IPS DF 4.7 (cell line): ENCODE results near the gene ORAI2.
"Not testable (repeated sequence)": the region's sequence is repeated elsewhere in the genome, so short reads cannot be mapped to it uniquely, and the experiment has no call there.

Experiments
- DNase-seq: peaks from one replicate; pipeline ENCODE4 v3.0.0-alpha.2; 2013; ENCODE audit warnings: low spot score; ENCODE audit errors: extremely low read depth

ORAI2 gene

DNA sequence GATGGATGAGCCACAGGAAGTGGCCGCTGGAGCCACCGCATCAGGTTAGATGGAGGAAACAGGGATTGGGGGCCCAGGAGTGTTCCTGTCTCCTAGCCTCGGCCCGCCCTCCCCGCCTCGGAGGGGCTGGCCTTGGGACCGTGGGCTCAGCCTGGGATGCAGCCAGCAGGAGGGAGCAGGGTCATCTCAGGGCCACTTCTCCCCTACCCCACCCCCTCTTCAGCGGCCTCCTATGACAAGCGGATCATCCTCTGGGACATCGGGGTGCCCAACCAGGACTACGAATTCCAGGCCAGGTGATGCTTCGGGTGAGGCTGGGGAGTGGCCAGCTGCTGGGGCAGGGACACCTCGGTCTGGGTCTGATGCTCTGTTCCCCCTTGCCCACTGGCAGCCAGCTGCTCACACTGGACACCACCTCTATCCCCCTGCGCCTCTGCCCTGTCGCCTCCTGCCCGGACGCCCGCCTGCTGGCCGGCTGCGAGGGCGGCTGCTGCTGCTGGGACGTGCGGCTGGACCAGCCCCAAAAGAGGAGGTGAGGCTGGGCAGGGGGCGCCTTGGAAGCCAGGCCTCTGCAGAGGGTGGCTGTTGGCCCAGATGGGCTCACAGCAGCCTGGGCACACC is 36.1 kb downstream of the ORAI2 start:
- DNase-seq: no peak

GRCh38 chr7:102469972-102470825 is 36.8 kb downstream of the ORAI2 start:
- DNase-seq: no peak

- DNase-seq: no peak
Observed at GRCh38 chr7:102471791-102472125, 38.4 kb downstream of the ORAI2 start.

DNA sequence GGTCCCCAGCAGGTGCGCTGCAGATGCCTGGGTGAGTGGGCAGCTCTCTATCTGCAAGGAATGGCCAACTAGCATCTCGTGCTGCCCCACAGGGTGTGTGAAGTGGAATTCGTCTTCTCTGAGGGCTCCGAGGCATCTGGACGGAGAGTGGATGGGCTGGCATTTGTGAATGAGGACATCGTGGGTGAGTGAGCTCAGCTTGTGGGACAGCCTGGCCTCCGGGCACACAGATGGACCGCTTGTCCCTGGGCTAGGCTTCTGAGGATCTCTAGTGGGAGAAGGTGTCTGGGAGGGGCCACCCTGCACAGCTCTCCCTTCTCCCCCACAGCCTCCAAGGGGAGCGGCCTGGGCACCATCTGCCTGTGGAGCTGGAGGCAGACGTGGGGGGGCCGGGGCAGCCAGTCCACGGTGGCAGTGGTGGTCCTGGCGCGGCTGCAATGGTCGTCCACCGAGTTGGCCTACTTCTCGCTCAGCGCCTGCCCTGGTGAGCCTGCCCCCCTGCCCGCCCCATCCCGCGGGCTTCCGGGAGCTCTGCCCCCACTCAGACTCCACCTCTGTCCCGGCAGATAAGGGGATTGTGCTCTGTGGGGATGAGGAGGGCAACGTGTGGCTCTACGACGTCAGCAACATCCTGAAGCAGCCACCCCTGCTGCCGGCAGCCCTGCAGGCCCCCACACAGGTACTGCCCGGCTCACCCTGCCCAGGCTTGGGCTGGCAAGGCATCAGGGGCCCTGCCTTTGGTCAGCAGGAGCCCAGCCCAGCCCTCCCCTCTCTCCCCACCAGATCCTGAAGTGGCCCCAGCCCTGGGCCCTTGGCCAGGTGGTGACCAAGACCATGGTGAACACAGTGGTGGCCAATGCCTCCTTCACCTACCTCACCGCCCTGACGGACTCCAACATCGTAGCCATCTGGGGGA is 39.0 kb downstream of the ORAI2 start:
- DNase-seq: no peak

GRCh38 chr7:102473271-102473991 is 40.1 kb downstream of the ORAI2 start:
- no peak for DNase-seq

- not testable (repeated sequence) for DNase-seq
Observed at GRCh38 chr7:102474116-102474515, 40.7 kb downstream of the ORAI2 start.

DNA sequence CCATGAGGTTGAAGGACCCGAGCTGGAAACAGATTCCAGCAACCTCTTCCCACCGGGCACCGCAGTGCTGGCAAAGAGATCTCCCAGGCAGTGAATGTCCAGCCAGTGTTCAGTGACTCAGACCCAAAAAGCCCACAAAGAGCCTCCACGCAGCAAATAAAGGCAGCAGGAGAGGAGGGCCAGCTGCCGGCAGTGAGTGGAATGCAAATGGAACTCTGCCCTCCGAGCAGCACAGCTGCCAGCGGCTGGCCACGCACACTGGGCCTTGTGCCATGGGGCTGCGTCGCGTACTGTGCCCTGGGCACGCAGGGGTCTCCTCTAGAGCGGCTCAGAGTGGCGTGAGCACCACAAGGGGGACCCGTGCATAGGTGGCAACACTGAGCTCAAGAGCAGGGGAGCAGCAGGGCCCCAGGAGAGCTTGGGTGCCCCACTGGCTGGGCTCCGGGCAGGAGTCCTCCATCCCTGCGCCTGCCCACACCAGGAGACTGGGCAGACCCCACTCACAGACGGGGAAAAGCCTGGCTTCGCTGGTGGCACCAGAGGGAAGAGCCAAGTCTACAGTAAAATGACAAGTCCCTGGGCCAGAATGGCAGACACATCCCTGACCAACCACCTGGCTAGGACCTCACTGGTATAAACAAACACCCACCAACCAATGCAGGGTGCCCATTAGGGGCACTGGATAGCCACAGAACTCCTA is 41.5 kb downstream of the ORAI2 start:
- DNase-seq: not testable (repeated sequence)

DNA sequence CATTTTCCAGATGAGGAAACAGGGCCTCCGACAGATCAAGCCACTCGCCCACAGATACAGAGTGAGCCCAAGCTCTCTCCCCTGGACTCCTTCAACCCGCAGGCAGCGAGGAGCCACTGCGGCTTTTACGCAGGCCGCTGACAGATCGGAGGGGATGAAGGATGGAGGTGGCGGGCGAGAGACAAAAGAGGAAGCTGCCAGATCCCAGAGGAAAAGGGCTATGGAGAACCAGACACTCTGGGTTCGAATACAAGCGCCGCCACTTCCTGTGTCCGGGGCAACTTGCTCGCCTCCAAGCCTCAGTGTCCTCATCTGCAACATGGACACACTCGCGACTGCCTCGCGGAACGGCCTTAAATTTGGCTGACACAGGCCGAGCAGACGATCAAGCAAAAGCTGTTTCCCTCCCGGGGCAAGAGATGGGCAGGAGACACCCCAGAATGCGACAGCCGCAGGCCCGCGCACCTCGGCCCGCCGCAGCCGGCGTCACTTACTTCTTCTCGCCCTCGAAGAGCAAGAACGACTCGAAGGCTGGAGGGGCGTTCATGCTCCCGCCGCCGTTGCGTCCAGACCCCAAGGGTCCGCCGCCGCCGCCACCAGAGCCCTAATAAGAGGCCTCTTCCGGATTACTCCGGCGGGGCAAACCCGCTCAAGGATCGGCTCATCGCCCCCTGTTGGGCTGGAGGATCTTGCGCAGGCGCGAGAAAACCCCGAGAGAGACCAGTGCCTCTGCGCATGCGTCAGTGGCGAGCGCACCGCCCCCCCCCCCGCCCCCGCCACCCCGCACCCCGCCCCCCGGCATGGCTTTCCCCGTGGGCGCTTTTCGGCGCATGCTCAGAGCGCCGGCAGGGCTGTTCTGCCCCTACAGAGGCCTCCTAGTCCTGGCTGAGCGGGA is 45.2 kb downstream of the ORAI2 start, which contains the start of gene POLR2J:
TSS of gene POLR2J (minus strand) at position 609 of the 895 bp plus-strand sequence. CDS start at position 547, 62 bp downstream.
- DNase-seq: not testable (repeated sequence)

DNA sequence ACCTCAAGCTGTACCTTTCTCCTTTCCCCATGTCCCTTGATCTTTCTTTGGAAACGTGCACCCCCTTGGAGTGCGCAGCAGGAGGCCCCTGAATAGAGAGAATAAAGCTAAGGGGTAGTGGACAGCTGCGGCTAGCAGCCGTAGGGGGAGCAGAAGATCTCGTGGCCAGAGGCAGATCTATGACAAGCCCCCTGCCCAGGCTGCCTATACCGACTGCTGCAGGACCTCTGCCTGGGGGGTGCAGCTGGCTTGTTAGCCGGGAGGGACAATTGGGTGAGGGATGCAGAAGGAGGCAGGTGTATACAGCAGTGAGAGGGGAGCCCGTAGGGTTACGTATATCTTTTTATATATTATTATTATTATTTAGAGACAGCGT is 45.8 kb downstream of the ORAI2 start:
- DNase-seq: not testable (repeated sequence)

GRCh38 chr7:102479982-102480637 is 46.7 kb downstream of the ORAI2 start:
- not testable (repeated sequence) for DNase-seq

DNA sequence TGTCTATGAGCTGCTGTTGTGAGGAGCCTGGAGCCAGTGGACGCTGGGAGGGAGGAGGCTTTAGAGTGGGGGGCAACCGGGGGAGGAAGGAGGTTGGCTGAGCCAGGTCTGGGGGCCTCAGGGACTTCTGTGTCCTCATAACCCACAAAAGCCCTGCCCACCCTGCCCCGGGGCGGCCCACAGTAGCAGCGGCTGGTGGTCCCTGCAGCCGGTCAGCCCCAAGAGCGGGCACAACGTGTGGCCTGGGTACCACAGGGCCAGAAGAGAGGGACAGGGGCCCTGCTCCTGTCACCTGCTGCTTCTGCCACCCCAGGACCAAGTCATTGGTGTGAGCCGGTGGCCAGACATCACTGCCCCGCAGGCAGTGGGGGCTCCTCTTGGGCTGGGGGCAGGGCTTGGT is 48.6 kb downstream of the ORAI2 start:
- DNase-seq: not testable (repeated sequence)

GRCh38 chr7:102484317-102484716 is 50.9 kb downstream of the ORAI2 start:
- not testable (repeated sequence) for DNase-seq

DNA sequence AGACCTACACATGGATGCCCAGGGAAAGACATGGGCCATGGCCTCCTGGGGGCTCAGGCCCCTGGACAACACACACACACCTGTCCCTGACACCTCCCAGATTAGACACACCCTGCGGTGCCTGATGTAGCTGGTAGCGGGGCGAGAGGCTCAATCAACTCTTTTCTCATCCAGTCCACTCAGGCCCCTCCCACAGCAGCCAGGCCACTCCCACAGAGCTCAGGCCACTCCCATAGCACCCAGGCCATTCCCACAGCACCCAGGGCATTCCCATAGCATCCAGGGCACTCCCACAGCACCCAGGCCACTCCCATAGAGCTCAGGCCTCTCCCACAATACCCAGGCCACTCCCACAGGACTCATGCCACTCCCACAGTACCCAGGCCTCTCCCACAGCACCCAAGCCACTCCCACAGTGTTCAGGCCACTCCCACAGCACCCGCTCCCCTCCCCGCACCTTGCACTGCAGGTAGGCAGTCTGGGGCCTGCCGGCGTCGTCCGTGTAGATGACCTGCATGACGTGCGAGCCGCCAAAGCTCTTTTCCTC is 57.2 kb downstream of the ORAI2 start:
- DNase-seq: not testable (repeated sequence)

DNA sequence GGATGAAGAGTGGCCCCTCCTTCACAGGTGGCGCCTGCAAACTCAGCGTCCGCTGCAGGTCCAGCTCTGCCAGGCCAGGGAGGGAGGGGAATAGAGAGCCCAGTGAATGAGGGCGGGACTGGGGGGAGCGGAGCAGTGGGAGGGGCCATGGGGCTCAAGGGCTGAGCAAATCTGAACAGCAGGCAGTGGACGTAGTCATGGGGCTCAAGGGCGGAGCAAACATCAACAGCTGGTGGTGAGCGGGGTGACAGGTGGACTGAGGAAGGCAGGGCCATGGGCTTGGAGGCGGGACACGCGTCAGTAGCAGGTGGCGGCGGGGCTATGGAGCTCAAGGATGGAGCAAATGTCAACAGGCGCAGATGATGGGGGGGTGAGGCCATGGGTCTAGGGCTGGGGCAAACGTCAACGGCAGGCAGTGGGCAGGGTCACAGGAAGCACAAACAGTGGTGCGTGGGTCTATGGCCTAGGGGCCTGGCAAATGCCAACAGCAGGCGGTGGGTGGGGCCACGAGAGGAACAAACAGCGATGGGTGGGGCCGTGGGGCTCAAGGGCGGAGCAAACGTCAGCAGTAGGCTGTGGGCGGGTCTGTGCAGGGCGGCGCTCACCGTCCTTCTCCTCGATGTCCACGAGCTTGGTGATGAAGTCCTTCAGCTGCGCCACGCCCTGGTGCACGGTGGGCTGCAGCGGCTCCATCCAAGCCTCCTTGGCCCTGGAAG is 60.0 kb downstream of the ORAI2 start:
- DNase-seq: not testable (repeated sequence)

DNA sequence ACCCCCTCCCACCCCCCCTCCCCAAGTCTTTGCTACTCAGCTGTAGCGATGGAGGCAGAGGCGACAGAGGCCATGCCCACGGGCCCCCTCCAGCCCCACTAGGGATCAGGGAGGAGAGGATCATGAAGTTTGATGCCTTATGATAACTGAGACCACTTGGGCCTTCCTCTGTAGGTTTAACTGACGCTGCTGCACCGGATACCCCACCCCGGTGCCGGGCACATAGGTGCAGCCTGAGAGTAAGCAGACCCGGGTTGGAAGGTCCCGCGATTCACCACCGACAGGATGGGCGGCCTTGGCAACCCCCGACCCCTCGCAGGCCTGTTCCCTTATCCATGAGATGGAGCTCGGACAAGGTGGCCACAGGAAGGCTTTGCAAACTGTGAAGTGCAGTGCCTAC is 60.7 kb downstream of the ORAI2 start:
- DNase-seq: not testable (repeated sequence)

GRCh38 chr7:102494473-102495149 is 61.2 kb downstream of the ORAI2 start:
- not testable (repeated sequence) for DNase-seq

DNA sequence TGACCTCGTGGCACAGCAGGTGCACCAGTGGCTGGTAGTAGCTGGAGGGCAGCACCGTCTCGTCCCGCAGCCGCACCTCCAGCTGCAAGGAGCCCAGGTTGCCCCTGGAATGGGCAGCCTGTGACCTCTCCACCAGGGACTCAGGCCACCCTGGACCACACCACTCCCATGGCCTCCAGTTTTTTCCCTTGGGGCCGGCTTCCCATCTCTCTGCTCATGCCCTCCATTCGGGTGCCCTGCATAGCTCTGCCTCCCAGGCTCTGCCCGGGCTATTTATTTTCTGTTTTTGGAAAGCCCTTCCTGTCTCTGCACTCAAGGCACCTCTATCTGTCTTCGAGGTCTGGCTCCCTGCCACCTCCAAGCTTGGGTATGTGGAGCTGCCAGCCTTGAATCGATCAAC is 63.5 kb downstream of the ORAI2 start:
- not testable (repeated sequence) for DNase-seq
